ENCODE data around the gene CDH6. TPM values are rescaled to one million over a fixed set of nuclear protein-coding genes. Genes with fewer than 3 reads are reported as not detected.
"Not testable (repeated sequence)": the region's sequence is repeated elsewhere in the genome, so short reads cannot be mapped to it uniquely, and the experiment has no call there.

Gene CDH6
- total and polyA plus RNA-seq, 2 of the 13 experiments (the other 11 are each of a cell fraction or from before 2014, with no cell fraction given) = not detected

- in situ Hi-C loops (cut with HindIII; ENCODE audit: extremely low pct_ligation_motif_present, low pct_unique_long_range_greater_than_20kb) = no loop called here
- Histone ChIP-seq H3K27me3 (ENCODE audit: control insufficient read depth in 1 of 2, insufficient read depth in 2 of 2, low read length in 2 of 2) (0 out of 5 replicates have a peak, but pooled peaks cover 0 to 3% of the 10 kb centered on the region in 2 experiments), H4K20me1 (ENCODE audit: insufficient read depth, low read length) (no peaks in the 10 kb centered on the region), H3K4me3 (replicated peaks in 1 of 3; ENCODE audit: insufficient read depth in 1 of 3, low read depth in 2 of 3, low read length in 3 of 3) (no peak overlapping the region), H2AFZ (ENCODE audit: low read length) (no peak overlapping the region), H3K27ac (ENCODE audit: extremely low read length, insufficient read depth, low read length) (no peak overlapping the region), H3K79me2 (ENCODE audit: insufficient read depth, low read length) (no peaks in the 10 kb centered on the region), H3K4me2 (ENCODE audit: low read depth, low read length) (no peak overlapping the region), H3K36me3 (replicated peaks in 1 of 2; ENCODE audit: control insufficient read depth in 1 of 2, insufficient read depth in 2 of 2, low read length in 2 of 2) (no peaks in the 10 kb centered on the region), H3K9me3 (ENCODE audit: low read length) (peaks cover 10% of the 10 kb centered on the region; the same call in 1 of the 2 replicates), H3K9ac (ENCODE audit: insufficient read depth, low read depth, low read length) (no peak overlapping the region), H3K4me1 (ENCODE audit: insufficient read depth, low read length) (no peaks in the 10 kb centered on the region)
- CTCF ChIA-PET (ENCODE audit: low intra/inter-chr PET ratio, low total read pairs) = no interaction called here
- WGBS (ENCODE audit: low lambda C conversion rate) = 0% methylated on average over 1 of the region's 1 CpG
- no TSS peak for BruUV-seq (replicated peaks)
- intact Hi-C loops (cut with micrococcal nuclease; ENCODE audit: unreplicated experiment) = no loop called here
- POLR2A ChIA-PET = no interaction called here
- FAIRE-seq (no peak), ATAC-seq (no peak), DNase-seq (ENCODE audit: low spot score) (no peak)
- TF ChIP-seq ZNF577 (CRISPR knock-in tag; IDR thresholded peaks at IDR 0.05; ENCODE audit: borderline replicate concordance, low read depth) (no peak), ZNF430 (CRISPR knock-in tag; IDR thresholded peaks at IDR 0.05) (no peak), ZNF761 (CRISPR knock-in tag; conservative IDR thresholded peaks at IDR 0.05) (no peak), NR0B2 (CRISPR knock-in tag; IDR thresholded peaks at IDR 0.05) (no peak), ZNF678 (CRISPR knock-in tag; IDR thresholded peaks at IDR 0.05) (no peak), SNAI1 (CRISPR knock-in tag; IDR thresholded peaks at IDR 0.05; ENCODE audit: borderline replicate concordance) (no peak), ZNF251 (CRISPR knock-in tag; IDR thresholded peaks at IDR 0.05) (no peak)
Observed at GRCh38 chr5:31361234-31361633, 167.7 kb downstream of the CDH6 start.

GRCh38 chr5:31361704-31362528 is 168.4 kb downstream of the CDH6 start:
- CTCF ChIA-PET (ENCODE audit: low intra/inter-chr PET ratio, low total read pairs) = not testable (repeated sequence)

More at GRCh38 chr5:31361704-31362528, 168.4 kb downstream of the CDH6 start:
- H3K4me2 ChIP-seq (ENCODE audit: low read depth, low read length); H3K36me3 ChIP-seq (replicated peaks in 1 of 2; ENCODE audit: control insufficient read depth in 1 of 2, insufficient read depth in 2 of 2, low read length in 2 of 2); H4K20me1 ChIP-seq (ENCODE audit: insufficient read depth, low read length); H3K79me2 ChIP-seq (ENCODE audit: insufficient read depth, low read length); ATAC-seq; in situ Hi-C loops (cut with HindIII; ENCODE audit: extremely low pct_ligation_motif_present, low pct_unique_long_range_greater_than_20kb); BruUV-seq (replicated peaks); H3K4me3 ChIP-seq (replicated peaks in 1 of 3; ENCODE audit: insufficient read depth in 1 of 3, low read depth in 2 of 3, low read length in 3 of 3); intact Hi-C loops (cut with micrococcal nuclease; ENCODE audit: unreplicated experiment); H3K27me3 ChIP-seq (ENCODE audit: control insufficient read depth in 1 of 2, insufficient read depth in 2 of 2, low read length in 2 of 2); H3K9me3 ChIP-seq (ENCODE audit: low read length); H3K9ac ChIP-seq (ENCODE audit: insufficient read depth, low read depth, low read length); H3K27ac ChIP-seq (ENCODE audit: extremely low read length, insufficient read depth, low read length); H2AFZ ChIP-seq (ENCODE audit: low read length); H3K4me1 ChIP-seq (ENCODE audit: insufficient read depth, low read length); DNase-seq (ENCODE audit: low spot score); FAIRE-seq; POLR2A ChIA-PET: not testable (repeated sequence)
- whole genome bisulfite sequencing (ENCODE audit: low lambda C conversion rate) = 13% methylated on average over 6 of the region's 6 CpGs
